NCI-H748 (cell line): ENCODE results near the gene TPCN2.

ENCODE experiments used
- DNase-seq: peaks from one replicate; lab custom pipeline; 2025; ENCODE audit not compliant: unreplicated experiment; lab: John Stamatoyannopoulos, UW

Gene TPCN2

DNA sequence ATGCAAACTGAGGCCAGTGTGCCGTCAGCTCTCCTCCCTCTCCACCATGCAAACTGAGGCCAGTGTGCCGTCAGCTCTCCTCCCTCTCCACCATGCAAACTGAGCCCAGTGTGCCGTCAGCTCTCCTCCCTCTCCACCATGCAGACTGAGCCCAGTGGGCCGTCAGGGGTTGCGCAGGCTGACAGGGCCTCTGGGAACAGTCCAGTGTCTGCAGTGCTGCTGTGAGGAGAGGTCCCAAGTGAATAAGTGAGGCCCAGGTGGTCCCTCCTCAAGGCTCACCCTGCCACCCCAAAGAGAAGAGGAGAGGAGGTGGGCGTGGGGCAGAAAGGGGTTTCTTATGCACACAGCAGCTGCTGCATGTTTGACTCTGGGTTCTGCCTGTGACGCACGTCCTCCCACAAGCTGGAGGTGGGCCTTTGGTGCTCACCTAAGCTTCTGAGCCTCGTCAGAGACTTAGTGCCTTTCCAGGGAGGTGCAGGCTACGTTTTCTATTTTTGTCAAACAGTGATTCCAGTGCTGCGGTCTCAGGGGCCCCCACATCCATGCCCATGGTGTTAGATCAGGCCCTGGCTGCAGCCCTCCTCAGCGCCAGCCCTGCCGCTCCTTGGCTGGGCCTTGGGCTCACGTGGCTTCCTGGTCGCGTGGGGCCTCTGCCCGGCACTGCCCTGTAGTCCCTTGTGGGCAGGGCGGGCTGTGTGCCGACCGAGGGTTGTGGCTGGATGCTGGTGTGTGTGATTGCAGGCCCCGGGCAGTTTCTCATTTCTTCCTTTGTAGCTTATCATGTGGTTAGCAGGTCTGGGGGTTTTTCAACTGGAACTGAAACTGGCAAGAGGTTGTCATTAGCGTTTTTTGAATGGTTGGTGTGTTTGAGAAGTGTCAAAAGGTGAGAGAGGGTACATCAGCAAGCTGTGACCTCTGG lies 7.1 kb downstream of the TPCN2 start:
- no peak for DNase-seq

DNA sequence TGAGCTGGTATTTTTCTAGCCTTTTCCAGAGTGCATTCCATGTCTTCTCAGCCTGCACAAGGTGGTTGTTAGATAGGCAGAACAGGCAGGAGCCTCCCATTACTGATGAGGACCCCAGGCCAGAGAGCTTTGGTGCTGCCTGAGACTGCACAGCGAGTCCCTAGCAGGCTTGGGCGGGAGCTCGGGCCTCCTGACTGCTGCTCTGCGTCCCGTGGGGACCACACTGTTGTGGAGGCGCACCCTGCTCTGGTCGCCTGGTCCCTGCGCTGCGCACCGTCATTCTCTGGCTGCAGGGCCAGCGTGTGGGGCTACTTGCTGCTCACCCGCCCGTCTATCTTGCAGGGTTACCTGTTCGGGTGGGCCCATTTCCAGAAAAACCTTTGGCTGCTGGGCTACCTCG lies 8.5 kb downstream of the TPCN2 start:
- DNase-seq = no peak

DNA sequence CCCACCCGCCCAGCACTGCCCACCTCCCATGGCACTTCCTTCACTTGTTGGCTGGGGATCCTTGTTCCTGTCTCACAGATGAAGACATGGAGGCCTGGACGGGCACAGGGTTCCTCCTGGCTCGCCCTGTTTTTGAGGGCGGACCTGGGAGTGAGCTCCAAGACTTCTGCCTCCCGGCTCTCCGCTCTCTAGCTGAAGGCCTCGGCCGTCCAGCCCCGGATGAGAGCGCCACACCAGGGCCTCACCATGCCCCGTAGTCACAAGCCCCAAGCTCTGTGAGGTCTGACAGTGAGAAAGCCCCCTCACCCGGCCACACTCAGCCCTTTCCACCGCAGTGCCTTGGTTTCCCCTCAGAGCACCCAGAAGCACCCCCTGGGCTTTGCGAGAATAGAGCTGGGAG lies 9.1 kb downstream of the TPCN2 start:
- no peak for DNase-seq

DNA sequence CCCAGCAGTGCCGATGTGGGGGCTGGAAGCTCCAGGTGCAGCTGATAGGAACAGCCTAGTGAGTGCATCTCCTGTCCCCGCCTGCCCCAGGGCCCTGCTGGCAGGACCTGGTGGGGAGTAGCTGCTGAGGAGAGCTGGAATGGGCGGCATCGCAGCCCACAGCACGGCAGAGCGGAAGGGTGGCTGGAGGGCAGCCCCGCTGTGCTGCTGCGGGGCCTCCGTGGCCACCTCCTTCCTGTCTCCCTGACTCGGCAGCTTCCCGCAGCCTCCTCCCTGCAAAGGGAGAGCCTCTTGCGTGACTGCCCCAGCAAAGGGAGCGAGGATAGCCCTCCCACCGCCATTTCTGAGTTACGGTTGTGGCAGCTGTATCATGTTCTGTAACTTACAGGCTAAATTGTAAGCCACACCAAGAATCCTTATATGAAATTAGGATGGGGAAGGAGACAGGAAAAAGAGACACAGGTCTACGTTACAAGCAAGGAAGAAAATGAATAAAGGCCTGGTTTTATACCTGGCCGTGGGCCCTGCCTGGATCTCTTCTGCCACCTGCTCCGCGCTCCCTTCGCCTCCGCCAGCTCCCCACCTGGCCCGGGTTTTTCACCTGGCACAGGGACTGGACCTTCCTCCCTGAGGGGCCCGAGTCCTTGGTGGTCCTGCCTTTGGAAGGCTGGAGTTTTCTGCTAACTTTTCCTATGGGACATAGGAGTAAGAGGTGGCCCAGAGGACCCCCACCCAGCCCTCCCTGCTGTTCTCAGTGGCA lies 10.0 kb downstream of the TPCN2 start:
- no peak for DNase-seq

DNA sequence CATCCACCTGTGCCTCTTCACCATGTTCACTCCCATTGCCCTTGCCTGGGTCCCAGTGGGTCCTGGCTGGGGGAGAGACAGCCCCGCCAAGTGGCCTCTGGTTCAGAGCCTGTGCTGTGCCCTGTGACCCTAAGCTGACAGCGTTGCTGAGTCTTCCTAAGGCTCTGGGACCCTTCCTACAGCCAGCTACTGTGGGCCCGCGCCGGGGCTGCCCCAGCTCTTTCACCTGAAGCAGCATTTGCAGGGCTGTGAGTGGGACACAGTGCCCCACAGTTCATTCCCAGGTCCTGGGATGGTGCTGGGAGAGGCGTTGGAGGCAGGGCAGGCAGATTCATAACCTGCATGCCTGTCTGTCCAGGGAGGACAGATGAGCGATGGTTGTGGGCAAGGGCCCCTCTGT lies 10.7 kb downstream of the TPCN2 start:
- DNase-seq = no peak

DNA sequence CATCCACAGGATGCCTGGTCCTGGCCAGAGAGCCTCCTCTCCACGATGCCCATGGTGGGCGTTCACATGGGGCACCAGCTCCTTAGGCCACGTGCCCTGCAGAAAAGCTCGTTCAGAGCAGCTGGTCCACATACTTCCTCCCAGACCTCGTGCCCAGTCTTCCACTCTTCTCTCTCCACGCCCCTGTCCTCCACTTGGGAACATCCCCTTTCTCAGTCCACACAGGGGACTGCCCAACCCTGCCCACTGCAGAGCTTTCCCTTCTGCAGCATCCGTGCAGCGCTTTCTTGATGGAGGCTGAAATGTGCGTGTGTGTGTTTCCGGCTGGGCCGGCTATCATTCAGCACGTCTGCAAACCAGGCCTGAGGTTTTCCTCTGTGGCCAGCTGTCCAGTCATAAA lies 11.3 kb downstream of the TPCN2 start:
- no peak for DNase-seq

DNA sequence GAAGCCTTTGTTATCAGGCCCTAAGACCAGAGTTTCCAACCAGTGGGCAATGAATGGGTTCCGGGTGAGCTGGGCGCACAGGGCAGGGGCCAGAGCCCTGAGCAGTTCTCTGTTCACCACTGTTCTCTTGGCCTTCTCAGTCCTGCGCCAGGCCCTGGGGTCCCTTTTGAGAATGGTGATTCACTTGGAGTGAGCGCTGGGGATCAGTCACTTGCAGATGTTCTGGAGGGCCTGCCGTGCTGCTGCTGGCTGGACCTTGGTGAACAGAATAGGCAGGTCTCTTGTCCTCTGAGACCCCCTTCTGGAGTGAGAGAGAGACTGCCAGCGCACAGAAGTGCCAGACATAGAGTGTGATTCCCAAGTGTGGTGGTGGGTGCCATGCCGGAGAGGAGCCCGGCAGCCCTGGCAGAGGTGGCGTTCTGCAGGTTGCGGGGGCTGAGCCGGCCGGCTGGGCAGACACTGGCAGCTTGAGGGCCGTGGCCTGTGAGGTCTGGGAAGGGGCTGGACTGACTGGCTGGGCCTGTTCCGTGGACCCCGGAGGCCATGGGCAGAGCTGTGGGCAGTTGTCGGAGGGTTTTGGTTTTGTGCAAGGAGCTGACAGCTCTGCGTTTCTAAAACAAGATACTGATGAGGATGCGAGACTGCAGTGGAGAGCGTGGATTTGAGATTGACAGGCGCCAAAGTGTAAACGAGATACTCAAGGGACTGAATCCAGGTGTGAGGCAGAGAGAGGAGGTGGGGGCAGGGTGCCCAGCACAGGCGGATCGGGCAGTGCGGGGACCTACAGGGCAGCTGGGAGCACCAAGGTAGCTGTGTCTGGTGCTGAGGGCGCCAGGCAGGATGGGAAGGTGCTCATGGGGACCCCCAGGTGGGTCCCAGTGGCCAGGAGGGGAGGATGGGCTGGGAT lies 12.3 kb downstream of the TPCN2 start:
- no peak for DNase-seq

DNA sequence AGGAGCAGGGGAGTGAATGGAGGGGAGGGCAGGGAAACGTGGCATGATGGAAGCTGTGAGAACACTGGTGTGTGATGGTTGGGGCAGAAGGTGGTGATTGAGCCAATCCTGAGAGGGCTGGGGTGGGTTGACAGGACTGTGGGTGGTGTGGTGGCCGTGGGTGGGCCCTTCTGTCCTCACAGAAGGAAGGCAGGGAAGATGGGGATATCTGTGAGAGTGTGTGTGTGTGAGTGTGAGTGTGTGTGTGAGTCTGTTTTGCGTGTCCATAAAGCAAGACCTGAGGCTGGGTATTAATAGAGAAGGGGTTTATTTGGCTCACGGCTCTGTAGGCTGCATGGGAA lies 13.0 kb downstream of the TPCN2 start:
- DNase-seq = no peak

DNA sequence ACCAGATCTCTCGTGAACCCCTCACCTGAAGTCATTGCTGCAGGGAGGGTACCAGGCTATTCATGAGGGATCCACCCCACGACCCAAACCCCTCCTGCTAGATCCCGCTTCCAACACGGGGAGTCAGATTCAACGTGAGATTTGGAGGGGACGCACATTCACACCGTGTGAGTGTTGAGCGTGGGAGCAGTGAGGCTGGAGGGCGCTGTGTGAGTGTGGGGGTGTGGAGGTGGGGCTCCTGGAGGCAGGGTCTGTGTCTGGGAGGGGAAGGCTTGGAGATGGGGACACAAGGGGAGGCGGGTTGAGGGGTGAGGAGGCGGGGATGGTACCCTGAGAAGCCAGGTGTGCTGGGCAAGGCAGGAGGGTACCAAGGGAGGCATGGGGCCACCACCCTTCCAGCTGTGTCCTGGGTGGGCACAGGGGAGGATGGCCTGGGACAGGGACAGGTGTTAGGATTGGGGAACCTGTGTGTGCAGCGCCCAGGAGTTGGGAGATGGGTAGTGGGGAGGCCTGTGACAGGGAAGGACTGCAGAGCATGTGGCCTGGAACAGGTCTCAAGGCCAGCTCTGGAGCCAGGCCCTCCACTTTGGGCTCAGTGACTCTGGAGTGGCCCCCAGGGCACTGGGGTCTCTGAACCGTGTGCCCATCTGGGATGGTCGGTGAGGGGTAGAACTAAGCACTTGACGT lies 13.6 kb downstream of the TPCN2 start:
- DNase-seq = no peak

DNA sequence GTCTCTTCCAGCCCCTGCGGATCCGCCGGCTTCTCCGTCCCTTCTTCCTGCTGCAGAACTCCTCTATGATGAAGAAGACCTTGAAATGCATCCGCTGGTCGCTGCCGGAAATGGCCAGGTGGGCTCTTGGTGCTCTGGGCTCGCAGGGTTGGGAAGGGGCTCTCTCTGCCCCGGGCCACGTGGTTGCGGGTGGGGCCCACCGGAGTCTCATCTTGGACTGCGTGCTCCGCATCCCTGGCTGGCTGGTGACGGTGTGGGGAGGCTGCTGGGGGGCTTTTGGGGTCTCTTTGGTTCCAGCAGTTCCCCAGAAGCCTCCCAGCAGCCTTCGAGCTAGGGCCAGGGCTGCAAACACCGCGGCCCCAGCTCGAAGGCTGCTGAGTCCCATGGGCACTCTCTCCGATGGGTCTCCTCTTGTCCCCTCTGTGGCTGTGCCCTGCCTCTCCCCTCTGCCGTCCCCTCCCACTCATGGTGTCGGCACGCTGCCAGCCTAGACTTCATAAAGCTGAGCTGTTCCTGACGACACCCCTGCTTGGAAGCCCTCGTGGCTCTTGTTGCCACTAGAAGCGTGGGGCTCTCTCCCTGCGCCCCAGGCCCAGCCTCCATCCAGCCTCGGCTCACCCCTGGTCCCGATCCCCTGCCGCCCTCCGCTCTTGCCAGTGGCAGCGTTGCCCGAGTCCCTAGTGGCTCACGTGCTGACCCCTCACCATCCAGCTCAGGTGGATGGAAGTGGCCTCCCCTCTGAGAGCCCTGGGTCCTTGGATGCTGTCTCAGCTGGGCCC lies 14.3 kb downstream of the TPCN2 start:
- no peak for DNase-seq

DNA sequence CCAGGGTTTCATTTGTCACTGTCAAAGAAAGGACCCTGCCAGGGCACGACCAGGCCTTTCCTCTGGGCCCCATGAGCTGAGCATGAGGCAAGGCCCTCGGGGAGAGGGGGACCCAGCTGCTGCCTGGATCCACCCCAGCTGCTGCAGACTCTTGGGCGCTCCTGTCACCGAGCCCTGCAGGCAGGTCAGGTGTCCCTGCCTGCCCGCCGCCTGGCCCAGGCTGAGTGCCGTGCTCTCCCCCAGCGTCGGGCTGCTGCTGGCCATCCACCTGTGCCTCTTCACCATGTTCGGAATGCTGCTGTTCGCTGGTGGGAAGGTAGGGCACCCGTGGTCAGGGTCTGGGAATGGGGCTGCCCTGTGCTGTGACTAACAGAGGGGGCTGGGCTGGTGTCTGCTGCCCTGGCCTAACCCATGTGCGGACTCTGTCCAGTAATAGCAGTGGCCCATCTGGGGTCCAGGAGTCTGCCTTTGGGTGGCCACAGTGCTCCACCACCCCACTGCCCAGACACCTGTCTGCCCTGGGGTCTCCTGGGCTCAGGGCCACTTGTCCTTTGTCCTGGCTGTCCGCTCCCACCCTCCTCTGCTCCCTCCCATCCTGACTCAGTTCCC lies 15.0 kb downstream of the TPCN2 start:
- no peak for DNase-seq

DNA sequence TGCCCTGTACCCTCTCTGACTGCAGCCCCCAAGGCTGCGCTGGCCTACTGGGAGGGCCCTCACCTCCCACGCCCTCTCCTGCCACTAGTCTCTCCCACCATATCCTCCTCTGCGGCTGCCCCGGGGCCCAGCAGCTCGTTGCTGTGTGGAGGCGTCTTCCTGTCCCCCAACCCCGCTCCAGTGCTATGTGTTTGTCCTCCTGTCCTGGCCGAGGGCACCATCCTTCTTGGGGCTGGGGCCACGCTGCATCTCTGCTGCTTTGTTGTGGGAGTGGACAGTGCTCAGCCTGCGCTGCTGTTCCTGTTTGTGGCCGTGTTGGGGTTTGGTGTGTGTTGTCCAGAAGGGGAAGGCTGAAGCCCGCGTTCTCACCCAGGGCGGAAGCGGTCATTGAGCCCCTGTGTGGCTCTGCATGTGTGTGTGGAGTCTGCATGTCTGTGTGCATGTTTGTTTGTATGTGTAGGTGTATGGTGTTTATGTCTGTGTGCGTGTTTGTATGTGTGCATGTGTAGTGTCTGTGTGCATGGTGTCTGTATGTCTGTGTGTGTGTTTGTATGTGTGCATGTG lies 15.7 kb downstream of the TPCN2 start:
- DNase-seq = no peak

DNA sequence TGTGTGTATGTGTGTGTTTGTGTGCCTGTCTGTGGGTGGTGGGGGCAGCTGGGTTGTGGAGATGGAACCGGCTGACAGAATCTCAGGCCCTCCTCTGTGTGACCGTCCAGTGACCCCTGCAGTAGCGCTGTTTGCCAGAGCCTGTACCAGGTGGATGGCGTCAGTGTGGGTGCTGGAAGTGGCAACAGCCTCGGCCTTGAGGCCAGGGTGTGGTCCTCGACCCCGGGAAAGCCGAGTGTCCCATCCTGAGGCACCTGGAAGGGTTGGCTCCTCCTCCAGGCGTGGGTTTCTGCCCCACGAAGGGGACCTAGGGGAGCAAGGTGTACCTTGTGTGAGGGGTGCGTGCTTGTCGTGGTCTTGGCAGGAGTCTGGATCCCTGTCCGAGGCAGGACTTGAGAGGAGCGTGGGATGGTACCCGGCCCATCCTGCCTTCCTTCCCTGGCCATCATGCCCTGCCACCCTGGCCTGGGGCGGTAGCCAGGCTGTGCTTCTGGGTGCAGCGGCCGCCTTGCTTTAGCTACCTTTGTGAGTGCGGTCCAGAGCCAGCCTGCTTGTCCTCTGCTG lies 16.5 kb downstream of the TPCN2 start:
- no peak for DNase-seq

DNA sequence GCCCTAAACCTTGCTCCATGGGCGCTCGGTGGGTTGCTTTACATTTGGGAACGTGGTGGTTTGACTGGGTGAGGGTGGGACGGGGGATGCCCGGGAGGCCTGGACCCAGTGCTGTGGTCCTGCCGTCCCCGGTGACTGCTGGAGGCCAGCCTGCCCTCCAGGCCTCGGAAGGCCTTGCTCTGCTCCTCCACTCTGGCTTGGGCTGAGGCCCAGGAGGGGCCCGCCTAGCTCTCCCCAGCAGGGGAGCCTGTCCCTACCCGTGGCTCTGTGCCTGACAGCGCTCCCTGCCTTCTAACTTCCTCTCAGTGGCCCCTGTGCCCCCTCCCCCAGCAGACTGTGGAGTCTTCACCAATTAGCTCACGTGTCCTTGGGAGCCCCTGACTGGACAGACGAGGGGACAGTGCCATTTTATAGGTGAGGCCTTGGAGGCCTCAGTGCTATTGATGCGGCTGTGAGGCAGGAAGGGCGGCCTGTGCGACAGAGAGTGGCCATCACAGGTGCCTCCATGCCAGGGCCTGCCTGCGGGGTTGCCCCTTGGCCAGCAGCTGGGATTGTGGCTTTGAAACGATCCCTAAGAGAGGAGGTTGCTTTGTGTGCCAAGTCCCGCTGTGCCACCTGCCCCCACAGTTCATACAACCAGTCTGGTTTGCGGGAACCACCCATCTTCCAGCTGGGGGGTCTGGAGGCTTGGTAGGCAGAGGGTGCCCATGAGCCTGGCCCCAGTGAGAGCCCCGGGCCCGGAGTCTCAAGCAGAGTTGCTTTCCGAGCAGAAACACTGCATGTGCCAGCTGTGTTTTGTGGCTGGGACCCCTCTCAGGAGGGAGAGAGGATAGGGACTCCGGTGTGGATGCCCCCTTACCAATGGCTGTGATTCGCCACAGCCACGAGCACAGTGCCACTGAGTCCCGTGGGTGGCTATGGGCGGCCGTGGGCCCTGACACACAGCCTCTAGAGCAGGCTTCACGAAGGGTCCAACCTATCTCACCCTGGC lies 17.7 kb downstream of the TPCN2 start:
- DNase-seq = no peak

DNA sequence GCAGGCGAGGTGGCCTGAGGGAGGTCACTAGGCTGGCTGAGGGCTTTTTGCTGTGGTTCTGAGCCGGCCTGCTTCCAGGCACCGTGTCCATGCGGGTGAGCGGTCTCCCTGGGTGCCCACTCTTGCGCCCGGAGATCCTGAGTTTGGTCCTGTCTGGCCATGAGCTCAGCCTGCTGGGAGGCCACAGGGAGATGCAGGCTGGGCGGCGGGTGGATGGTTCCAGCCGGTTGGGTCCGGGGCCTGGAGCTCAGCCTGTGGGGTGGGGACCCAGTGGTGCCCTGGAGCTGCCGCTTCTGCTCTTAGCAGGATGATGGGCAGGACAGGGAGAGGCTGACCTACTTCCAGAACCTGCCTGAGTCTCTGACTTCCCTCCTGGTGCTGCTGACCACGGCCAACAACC lies 18.5 kb downstream of the TPCN2 start:
- DNase-seq = no peak

DNA sequence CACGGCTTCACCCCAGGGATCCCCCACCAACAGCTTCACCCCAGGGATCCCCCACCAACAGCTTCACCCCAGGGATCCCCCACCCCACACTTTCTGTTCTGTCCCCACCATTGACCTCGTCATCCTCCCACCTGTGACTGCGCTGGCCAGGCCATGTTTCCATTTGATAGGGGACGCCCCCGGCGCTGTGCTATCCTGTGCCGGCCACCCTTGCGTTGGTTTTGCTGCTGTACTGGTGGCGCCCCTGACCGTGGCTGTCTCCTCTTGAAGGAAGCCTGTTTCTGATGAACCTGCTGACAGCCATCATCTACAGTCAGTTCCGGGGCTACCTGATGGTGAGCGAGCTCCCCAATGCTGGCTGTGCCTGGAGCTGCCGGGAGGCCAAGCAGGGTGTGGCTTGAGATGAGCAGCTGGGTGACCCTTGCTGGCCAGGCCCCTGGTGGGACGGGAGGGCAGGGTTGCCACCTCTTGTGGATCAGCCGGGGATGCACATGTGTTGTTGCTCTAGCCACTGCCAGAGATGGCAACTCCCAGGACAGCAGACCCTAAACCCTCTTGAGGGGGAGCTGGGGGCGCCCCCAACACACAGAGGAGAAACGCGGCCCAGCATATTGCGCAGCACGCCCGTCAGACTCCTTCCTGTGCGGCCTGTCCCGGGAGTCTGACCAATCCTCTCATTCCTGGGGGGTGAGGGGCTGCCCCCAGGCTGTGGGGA lies 22.5 kb downstream of the TPCN2 start:
- DNase-seq = no peak

DNA sequence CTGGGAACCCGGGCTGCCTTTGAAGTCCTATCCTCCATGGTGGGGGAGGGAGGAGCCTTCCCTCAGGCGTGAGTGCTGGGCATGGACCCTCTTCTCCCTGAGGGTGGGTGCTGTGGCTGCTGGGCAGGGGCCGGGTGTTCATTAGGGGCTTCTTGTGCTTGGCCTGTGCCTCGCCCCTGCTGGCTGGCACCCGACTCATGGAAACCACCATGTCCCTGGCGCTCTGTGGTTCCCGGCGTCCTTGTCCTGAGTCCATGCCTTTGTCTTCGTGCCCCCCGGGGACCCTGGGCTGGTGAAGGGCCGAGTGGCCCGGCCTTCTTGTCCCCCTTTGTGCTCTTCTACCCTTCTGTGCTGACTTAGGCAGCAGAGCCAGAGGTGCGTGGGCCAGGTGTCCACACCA lies 23.2 kb downstream of the TPCN2 start:
- DNase-seq = no peak
